ENCODE measurements around the gene THAP4.

DNA sequence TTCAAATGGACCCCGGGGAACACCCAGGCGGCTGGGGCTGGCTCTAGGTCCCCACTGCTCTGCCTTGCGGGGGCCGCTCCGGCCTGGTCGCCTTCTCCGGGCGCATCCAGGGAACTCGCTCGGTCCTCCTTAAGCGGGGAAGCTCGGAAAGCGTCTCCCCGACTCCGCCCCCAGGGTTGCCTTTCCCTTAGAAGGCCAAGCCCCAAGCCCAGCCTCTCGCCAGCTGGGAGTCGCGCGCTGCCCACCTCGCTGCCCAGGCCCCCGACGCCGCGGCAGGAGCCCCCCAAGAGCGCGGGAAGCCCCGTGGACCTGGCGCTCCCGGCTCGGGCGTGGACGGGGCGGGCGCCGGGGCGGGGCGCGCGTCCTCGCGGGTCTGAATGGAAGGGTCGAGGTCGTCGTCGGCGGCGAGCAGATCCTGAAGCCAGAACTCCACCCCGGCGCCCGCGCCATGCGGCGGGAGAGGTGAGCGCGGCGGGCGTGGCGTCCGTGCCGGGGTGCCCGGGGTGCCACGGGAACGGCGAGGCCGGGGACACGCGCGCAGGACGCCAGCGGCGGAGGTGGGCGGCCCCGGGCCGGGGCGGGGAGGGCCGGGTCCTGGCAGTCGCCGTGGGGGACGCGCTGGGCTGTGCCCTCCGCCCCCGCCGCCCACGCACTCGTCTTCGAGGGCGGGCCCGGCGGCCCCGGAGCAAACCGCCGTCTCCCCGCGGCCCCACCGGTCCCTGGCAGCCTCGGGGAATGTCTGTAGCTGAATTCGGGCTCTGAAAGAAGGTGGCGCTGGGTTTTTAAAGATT is 78.2 kb downstream of the THAP4 start, which contains the start of gene BOK:
- TF ChIP-seq, protein P1, sequence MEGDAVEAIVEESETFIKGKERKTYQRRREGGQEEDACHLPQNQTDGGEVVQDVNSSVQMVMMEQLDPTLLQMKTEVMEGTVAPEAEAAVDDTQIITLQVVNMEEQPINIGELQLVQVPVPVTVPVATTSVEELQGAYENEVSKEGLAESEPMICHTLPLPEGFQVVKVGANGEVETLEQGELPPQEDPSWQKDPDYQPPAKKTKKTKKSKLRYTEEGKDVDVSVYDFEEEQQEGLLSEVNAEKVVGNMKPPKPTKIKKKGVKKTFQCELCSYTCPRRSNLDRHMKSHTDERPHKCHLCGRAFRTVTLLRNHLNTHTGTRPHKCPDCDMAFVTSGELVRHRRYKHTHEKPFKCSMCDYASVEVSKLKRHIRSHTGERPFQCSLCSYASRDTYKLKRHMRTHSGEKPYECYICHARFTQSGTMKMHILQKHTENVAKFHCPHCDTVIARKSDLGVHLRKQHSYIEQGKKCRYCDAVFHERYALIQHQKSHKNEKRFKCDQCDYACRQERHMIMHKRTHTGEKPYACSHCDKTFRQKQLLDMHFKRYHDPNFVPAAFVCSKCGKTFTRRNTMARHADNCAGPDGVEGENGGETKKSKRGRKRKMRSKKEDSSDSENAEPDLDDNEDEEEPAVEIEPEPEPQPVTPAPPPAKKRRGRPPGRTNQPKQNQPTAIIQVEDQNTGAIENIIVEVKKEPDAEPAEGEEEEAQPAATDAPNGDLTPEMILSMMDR (optimal IDR thresholded peaks at IDR 0.05 in 1 of 3, IDR thresholded peaks at IDR 0.05 in 1 of 3, conservative IDR thresholded peaks at IDR 0.05 in 1 of 3; ENCODE audit: extremely low read depth in 1 of 3, insufficient read depth in 2 of 3, low read length in 3 of 3): no peak
- TF ChIP-seq EZH2 (IDR thresholded peaks at IDR 0.05; ENCODE audit: low read length): no peak

Data from keratinocyte (primary cell).